ENCODE data around the gene EPHB2. TPM values are rescaled to one million over a fixed set of nuclear protein-coding genes. Genes with fewer than 3 reads are reported as not detected.
"Not testable (repeated sequence)": the region's sequence is repeated elsewhere in the genome, so short reads cannot be mapped to it uniquely, and the experiment has no call there.

The EPHB2 gene
- total and polyA plus RNA-seq, 2 of the 13 experiments (the other 11 are each of a cell fraction or from before 2014, with no cell fraction given) = 0.03 to 0.11 TPM

DNA sequence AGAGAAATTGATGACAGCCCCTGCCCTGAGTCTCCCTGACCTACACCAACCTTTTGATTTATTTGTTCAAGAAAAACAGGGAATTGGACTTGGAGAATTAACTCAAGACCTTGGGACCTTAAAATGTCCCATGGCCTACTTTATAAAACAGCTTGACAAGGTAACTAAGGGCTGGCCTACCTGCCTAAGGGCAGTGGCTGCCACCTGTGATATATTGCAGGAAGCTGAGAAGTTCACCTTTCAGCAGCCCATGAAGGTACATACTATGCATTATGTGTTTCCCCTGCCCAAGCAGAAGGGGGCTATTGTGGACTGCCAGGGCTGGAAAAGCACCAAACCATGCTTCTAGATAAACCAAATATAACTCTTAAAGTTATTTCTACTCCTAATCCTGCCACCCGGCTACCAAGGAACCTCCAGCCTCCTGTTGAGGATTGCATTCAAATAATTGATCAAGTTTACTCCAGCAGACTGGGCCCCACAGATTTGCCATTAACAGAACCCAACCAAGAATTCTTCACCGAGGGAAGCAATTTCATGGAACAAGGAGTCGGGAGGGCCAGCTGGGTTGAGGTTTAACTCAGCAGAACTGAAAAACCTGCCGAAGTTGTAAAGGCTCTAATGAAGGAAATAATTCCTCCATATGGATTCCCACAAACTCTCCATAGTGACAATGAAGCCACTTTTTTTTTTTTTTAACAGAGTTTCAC is 233.9 kb downstream of the EPHB2 start:
- in situ Hi-C loops (cut with HindIII; ENCODE audit: extremely low pct_ligation_motif_present, low pct_unique_long_range_greater_than_20kb) = no loop called here
- POLR2A ChIA-PET = no interaction called here
- no peak for DNase-seq (ENCODE audit: low spot score)
- Histone ChIP-seq H3K27me3 (ENCODE audit: control insufficient read depth in 1 of 2, insufficient read depth in 2 of 2, low read length in 2 of 2) (peaks cover 0 to 1% of the 10 kb centered on the region in 2 experiments; a peak in 1 of 5 replicates), H4K20me1 (ENCODE audit: insufficient read depth, low read length) (no peaks in the 10 kb centered on the region), H2AFZ (ENCODE audit: low read length) (no peak overlapping the region), H3K36me3 (replicated peaks in 1 of 2; ENCODE audit: control insufficient read depth in 1 of 2, insufficient read depth in 2 of 2, low read length in 2 of 2) (no peaks in the 10 kb centered on the region), H3K9ac (ENCODE audit: insufficient read depth, low read depth, low read length) (no peak overlapping the region), H3K4me3 (replicated peaks in 1 of 3; ENCODE audit: insufficient read depth in 1 of 3, low read depth in 2 of 3, low read length in 3 of 3) (no peak overlapping the region), H3K4me2 (ENCODE audit: low read depth, low read length) (no peak overlapping the region), H3K4me1 (ENCODE audit: insufficient read depth, low read length) (no peaks in the 10 kb centered on the region), H3K79me2 (ENCODE audit: insufficient read depth, low read length) (no peaks in the 10 kb centered on the region), H3K27ac (ENCODE audit: extremely low read length, insufficient read depth, low read length) (no peak overlapping the region), H3K9me3 (ENCODE audit: low read length) (peaks cover 9% of the 10 kb centered on the region; the same call in 1 of the 2 replicates)
- intact Hi-C loops (cut with micrococcal nuclease; ENCODE audit: unreplicated experiment) = no loop called here
- CTCF ChIA-PET (ENCODE audit: low intra/inter-chr PET ratio, low total read pairs) = no interaction called here
- TF ChIP-seq, protein P1, sequence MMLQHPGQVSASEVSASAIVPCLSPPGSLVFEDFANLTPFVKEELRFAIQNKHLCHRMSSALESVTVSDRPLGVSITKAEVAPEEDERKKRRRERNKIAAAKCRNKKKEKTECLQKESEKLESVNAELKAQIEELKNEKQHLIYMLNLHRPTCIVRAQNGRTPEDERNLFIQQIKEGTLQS (CRISPR knock-in tag; IDR thresholded peaks at IDR 0.05) = no peak
- no peak for TF ChIP-seq KAT8 (CRISPR knock-in tag; IDR thresholded peaks at IDR 0.05)
- FAIRE-seq = no peak
- WGBS (ENCODE audit: low lambda C conversion rate) = 60% methylated on average over 4 of the region's 4 CpGs
- no peak for ATAC-seq
- BruUV-seq (replicated peaks) = no TSS peak

DNA sequence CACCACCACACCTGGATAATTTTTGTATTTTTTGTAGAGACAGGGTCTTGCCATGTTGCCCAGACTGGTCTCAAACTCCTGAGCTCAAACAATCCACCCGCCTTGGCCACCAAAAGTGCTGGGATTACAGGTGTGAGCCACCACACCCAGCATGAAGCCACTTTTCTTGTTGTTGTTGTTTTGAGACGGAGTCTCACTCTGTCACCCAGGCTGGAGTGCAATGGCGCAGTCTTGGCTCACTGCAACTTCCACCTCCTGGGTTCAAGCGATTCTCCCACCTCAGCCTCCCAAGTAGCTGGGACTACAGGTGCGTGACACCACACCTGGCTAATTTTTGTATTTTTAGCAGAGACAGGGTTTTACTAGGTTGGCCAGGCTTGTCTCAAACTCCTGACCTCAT is 234.5 kb downstream of the EPHB2 start:
- H3K27me3 ChIP-seq (ENCODE audit: control insufficient read depth in 1 of 2, insufficient read depth in 2 of 2, low read length in 2 of 2); H3K9ac ChIP-seq (ENCODE audit: insufficient read depth, low read depth, low read length); H2AFZ ChIP-seq (ENCODE audit: low read length); FAIRE-seq; DNase-seq (ENCODE audit: low spot score); H3K27ac ChIP-seq (ENCODE audit: extremely low read length, insufficient read depth, low read length); intact Hi-C loops (cut with micrococcal nuclease; ENCODE audit: unreplicated experiment); H4K20me1 ChIP-seq (ENCODE audit: insufficient read depth, low read length); BruUV-seq (replicated peaks); H3K79me2 ChIP-seq (ENCODE audit: insufficient read depth, low read length); H3K4me1 ChIP-seq (ENCODE audit: insufficient read depth, low read length); in situ Hi-C loops (cut with HindIII; ENCODE audit: extremely low pct_ligation_motif_present, low pct_unique_long_range_greater_than_20kb); ATAC-seq; POLR2A ChIA-PET; H3K9me3 ChIP-seq (ENCODE audit: low read length); H3K4me2 ChIP-seq (ENCODE audit: low read depth, low read length); H3K36me3 ChIP-seq (replicated peaks in 1 of 2; ENCODE audit: control insufficient read depth in 1 of 2, insufficient read depth in 2 of 2, low read length in 2 of 2); CTCF ChIA-PET (ENCODE audit: low intra/inter-chr PET ratio, low total read pairs); H3K4me3 ChIP-seq (replicated peaks in 1 of 3; ENCODE audit: insufficient read depth in 1 of 3, low read depth in 2 of 3, low read length in 3 of 3): not testable (repeated sequence)
- WGBS (ENCODE audit: low lambda C conversion rate) = 77% methylated on average over 5 of the region's 5 CpGs

Data from HepG2 (cell line).